ENCODE measurements around the gene RB1. TPM values are rescaled to one million over a fixed set of nuclear protein-coding genes. Genes with fewer than 3 reads are reported as not detected.
"Not testable (repeated sequence)": the region's sequence is repeated elsewhere in the genome, so short reads cannot be mapped to it uniquely, and the experiment has no call there.

Gene RB1
- total RNA-seq, 2 experiments from 2014 or later = 33.5 to 84.4 TPM

DNA sequence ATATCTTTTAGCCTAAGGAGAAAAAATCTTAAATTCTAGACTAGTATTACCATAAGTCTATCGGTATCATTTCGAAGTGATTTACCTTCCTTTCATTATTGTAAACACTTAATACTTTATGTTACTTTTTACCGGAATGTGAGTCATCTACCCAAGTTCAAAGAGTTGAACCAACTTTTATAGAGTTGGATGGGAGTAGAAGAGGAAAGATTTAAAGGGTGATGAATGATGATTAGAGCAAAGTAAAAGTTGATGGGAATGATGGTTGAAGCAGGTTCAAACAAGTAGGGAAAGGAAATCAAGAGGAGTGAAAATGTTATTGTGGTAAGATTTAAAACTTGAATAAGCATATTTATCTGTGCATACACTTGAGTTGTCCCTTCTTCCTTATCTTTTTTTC is 120.7 kb downstream of the RB1 start:
- BruUV-seq (replicated peaks) = no TSS peak
- TF ChIP-seq, protein P1, sequence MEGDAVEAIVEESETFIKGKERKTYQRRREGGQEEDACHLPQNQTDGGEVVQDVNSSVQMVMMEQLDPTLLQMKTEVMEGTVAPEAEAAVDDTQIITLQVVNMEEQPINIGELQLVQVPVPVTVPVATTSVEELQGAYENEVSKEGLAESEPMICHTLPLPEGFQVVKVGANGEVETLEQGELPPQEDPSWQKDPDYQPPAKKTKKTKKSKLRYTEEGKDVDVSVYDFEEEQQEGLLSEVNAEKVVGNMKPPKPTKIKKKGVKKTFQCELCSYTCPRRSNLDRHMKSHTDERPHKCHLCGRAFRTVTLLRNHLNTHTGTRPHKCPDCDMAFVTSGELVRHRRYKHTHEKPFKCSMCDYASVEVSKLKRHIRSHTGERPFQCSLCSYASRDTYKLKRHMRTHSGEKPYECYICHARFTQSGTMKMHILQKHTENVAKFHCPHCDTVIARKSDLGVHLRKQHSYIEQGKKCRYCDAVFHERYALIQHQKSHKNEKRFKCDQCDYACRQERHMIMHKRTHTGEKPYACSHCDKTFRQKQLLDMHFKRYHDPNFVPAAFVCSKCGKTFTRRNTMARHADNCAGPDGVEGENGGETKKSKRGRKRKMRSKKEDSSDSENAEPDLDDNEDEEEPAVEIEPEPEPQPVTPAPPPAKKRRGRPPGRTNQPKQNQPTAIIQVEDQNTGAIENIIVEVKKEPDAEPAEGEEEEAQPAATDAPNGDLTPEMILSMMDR (conservative IDR thresholded peaks at IDR 0.05; ENCODE audit: low read length) = no peak
- no peak for TF ChIP-seq EZH2phosphoT487 (IDR thresholded peaks at IDR 0.05; ENCODE audit: borderline replicate concordance, low read depth, low read length)

DNA sequence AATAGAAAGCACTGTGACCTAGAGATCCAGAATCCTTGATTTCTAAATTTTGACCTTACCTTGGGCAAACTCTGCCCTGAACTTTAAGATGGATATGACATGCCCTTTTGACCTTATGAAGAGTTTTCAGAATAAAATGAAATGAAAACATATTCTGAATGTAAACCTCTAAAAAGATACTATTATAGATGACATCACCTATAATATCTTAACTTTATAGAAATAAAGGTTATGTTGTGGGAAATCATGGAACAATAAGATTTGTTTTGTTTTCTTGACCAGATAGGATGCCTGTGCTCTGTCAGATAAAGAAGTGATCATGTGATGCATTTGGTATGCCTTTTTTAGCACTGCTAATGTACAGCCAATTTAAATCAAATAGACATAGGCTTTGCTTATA is 122.5 kb downstream of the RB1 start:
- H3K4me2 ChIP-seq (ENCODE audit: low read length) = no peak overlapping the region
- POLR2A ChIA-PET = no interaction called here
- no peak overlapping the region for H2AFZ ChIP-seq (ENCODE audit: low read length)
- H3K36me3 ChIP-seq (ENCODE audit: insufficient read depth, low read length) = peaks cover 6% of the 10 kb centered on the region
- no peak overlapping the region for H3K4me3 ChIP-seq (ENCODE audit: low read depth, low read length, poor library complexity, severe bottlenecking)
- no peaks in the 10 kb centered on the region for H3K79me2 ChIP-seq (ENCODE audit: insufficient read depth, low read depth, low read length)
- no peaks in the 10 kb centered on the region for H4K20me1 ChIP-seq (ENCODE audit: insufficient read depth, low read length)
- peaks cover 5% of the 10 kb centered on the region for H3K4me1 ChIP-seq (ENCODE audit: insufficient read depth, low read length, poor library complexity, severe bottlenecking)
- DNase-seq (ENCODE audit: low spot score) = no peak
- H3K9me3 ChIP-seq (ENCODE audit: low read length) = no peaks in the 10 kb centered on the region
- H3K27ac ChIP-seq (ENCODE audit: low read depth, low read length, poor library complexity, severe bottlenecking) = no peak overlapping the region
- CTCF ChIA-PET (ENCODE audit: unreplicated experiment) = no interaction called here
- TF ChIP-seq EZH2phosphoT487 (IDR thresholded peaks at IDR 0.05; ENCODE audit: borderline replicate concordance, low read depth, low read length) = no peak
- TF ChIP-seq, protein P1 (conservative IDR thresholded peaks at IDR 0.05; ENCODE audit: low read length) = no peak
- H3K9me2 ChIP-seq (ENCODE audit: insufficient read depth, low read length) = no peaks in the 10 kb centered on the region
- intact Hi-C loops (cut with micrococcal nuclease; ENCODE audit: unreplicated experiment) = no loop called here
- no TSS peak for BruUV-seq (replicated peaks)

More for the DNA sequence above, 120.7 kb downstream of the RB1 start:
- Histone ChIP-seq H3K27ac (ENCODE audit: low read depth, low read length, poor library complexity, severe bottlenecking) (no peak overlapping the region), H3K36me3 (ENCODE audit: insufficient read depth, low read length) (peaks cover 6% of the 10 kb centered on the region), H3K9me3 (ENCODE audit: low read length) (no peaks in the 10 kb centered on the region), H3K4me2 (ENCODE audit: low read length) (no peak overlapping the region), H3K4me3 (ENCODE audit: low read depth, low read length, poor library complexity, severe bottlenecking) (no peak overlapping the region), H4K20me1 (ENCODE audit: insufficient read depth, low read length) (no peaks in the 10 kb centered on the region), H3K79me2 (ENCODE audit: insufficient read depth, low read depth, low read length) (no peaks in the 10 kb centered on the region), H3K4me1 (ENCODE audit: insufficient read depth, low read length, poor library complexity, severe bottlenecking) (no peaks in the 10 kb centered on the region), H3K9me2 (ENCODE audit: insufficient read depth, low read length) (no peaks in the 10 kb centered on the region), H2AFZ (ENCODE audit: low read length) (no peak overlapping the region)
- intact Hi-C loops (cut with micrococcal nuclease; ENCODE audit: unreplicated experiment) = no loop called here
- ChIA-PET POLR2A (no interaction called here), CTCF (ENCODE audit: unreplicated experiment) (no interaction called here)
- no peak for DNase-seq (ENCODE audit: low spot score)

DNA sequence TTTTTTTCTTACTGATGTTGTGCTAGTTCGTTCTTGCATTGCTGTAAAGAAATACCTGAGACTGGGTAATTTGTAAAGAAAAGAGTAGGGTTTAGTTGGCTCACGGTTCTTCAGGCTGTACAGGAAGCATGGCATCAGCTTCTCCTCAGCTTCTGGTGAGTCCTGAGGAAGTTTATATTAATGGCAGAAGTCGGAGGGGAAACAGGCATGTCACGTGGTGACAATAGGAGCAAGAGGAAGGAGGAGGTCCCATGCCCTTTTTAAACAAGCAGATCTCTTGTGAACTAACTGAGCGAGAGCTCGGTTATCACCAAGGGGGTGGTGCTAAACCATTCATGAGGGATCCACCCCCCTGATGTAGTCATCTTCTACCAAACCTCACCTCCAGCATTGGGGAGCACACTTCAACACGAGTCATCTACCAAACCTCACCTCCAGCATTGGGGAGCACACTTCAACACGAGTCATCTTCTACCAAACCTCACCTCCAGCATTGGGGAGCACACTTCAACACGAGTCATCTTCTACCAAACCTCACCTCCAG is 123.3 kb downstream of the RB1 start:
- H3K9me2 ChIP-seq (ENCODE audit: insufficient read depth, low read length); H3K4me3 ChIP-seq (ENCODE audit: low read depth, low read length, poor library complexity, severe bottlenecking); intact Hi-C loops (cut with micrococcal nuclease; ENCODE audit: unreplicated experiment); BruUV-seq (replicated peaks); H3K9me3 ChIP-seq (ENCODE audit: low read length); POLR2A ChIA-PET; H2AFZ ChIP-seq (ENCODE audit: low read length); H3K4me1 ChIP-seq (ENCODE audit: insufficient read depth, low read length, poor library complexity, severe bottlenecking); DNase-seq (ENCODE audit: low spot score); H4K20me1 ChIP-seq (ENCODE audit: insufficient read depth, low read length); H3K36me3 ChIP-seq (ENCODE audit: insufficient read depth, low read length); H3K4me2 ChIP-seq (ENCODE audit: low read length); H3K79me2 ChIP-seq (ENCODE audit: insufficient read depth, low read depth, low read length); H3K27ac ChIP-seq (ENCODE audit: low read depth, low read length, poor library complexity, severe bottlenecking): not testable (repeated sequence)
- CTCF ChIA-PET (ENCODE audit: unreplicated experiment) = interaction anchor here (0.5 kb wide), 1 partner anchor 58 kb away, joined by 3 read pairs; no protein-coding TSS in a partner anchor

Measured in OCI-LY7 (cell line).